ENCODE results near the gene ABRAXAS1.

Gene ABRAXAS1

DNA sequence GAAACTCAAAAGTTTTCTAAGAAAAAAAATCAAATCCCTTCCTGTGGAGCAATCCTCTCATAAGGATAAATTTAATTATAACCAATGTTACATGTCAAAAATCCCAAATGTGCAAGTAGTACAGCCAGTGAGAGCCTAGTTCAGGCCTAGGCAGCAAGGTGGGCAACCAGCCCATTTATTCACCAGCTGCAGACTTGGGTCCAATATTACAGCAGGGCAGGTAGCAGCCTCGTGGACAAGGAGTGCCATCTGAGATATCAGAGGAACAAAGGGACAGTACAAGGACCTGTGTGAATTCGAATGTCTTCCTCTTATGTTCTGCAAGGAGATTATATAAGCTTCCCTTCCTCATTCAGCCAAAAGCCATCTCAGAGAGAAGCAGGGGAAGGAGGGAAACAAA, 35.9 kb downstream of the ABRAXAS1 start:
- no peak for DNase-seq

DNA sequence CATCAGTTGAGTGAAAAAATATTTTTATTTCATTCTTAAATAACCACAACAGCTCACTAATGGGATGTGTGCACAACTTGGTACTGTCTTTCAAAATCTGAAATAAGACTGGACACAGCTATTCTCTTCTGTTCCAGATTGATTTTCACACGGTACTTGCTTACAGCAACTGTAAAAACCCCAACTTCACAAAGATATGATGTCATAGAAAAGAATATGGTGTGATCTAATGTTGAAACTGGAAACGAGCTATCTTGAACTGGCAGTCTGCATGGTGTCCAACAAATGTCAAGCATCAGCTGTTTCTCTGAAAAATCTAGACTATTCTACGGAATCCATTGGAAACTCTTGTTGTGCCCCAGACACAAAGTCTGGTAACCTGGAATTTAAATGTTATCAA, 44.0 kb downstream of the ABRAXAS1 start:
- no peak for DNase-seq

DNA sequence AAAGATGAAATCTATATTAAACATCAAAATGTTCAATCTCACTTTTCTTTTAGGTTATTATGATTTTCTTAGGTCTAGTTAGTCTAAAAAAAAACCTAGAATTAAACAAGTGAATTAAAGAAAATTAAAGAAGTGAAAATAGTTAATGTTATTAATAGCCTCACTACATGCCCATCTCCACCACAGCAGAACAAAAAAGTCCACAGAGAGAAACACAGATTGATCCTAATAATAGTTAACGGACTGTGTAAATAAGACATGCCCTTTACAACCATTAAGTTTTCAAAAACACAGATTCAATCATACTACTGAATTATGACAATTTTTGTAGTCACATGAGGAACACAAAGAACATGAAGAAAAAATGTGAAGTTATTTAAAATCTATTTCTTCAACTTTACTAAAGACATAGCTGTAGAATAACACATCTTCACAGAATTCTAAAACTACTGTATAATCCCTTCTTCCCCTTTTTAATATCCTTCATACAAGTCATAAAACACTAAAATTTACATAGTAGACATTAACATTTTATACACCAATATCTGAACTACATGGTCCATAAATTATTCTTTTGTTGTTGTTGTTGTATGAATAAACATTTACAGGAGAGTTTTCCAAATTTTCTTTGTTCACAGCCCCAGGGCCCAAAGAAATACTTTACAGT, 44.6 kb downstream of the ABRAXAS1 start:
- DNase-seq, result no peak

DNA sequence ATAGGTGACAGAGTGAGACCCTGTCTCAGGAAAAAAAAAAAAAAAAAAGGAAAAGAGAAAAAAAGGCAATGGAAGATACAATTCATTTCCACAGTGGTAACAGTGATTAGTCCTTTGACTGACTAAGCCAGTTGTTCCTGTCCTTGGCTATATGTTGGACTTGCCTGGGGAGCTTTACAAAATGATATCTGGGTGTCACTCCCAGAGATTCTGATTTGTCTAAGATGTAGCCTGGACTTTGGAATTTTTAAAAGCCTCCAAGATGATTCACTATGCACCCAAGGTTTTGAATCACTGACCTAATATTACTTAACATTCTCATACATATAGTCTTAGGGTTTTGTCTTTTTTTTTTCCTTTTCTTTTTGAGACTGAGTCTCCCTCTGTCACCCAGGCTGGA, 46.2 kb downstream of the ABRAXAS1 start:
- DNase-seq, result no peak

DNA sequence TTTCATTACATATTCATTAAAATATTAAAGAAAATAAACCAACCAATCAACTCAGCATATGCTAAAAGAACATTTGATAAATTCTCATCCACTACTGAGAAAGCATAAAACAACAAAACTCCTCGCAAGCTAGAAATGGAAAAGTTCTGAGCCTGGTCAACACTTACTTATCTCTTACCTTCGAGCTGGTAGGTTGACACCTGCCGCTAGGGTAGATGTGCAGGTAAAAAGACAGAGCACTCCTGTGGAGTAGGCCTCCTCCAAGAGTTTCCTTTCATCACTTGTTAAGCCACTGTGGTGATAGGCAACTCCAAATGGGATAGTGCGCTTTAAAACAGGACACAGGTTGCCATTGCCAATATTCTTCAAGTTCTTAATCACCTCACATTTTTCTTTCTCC, 48.2 kb downstream of the ABRAXAS1 start:
- no peak for DNase-seq

DNA sequence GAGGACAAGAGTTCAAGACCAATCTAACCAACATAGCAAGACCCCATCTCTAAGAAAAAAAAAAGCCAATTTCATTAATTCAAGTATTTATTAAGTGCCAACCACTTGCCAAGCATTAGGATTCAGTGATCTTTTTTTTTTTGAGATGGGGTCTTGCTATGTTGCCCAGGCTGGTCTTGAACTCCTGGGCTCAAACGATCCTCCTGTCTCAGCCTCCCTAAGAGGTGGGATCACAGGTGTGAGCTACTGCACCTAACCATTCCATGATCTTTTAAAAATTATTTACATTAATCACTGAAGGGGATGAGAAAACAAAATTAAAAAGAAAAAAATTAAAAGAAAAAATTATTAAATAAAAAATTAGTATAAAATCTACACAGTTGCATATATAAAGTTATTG, 53.7 kb downstream of the ABRAXAS1 start:
- DNase-seq, result no peak

DNA sequence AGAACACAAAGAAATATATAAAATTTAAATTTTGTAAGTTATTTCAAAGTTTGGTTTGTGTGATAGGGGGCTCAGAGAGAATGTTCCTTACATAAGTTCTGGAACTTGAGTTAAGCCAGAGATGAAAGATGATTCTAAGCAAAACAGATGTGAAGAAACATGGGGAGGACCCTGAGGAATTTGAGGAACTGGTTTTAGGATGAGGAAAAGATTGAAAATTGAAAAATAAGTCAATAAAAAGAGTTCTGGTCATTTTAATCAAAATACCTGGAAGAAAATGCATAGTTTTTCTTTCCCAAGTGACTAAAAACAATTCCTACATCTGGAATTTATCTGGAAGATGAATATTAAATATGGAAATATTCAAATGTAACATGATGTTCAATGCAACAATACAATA, 66.7 kb downstream of the ABRAXAS1 start:
- DNase-seq, result no peak

DNA sequence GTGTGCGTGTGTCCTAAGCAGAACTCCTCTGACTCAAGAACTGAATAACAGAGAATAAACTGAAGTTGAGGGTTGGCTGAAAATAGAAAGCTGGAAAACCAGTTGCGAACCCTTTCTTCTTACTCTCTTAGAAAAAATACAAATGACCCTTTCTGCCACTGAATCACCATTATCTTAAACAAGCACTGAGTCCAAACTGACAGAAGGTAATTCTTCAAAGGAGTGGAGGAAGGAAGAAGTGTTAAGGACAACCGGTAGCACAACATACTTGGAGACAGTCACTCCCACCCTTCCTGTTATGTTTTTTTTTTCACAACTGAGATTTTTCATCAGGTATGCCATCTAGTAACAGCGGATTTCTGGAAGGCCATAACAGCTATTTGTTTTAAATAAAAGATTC, 67.3 kb downstream of the ABRAXAS1 start:
- DNase-seq, result no peak

DNA sequence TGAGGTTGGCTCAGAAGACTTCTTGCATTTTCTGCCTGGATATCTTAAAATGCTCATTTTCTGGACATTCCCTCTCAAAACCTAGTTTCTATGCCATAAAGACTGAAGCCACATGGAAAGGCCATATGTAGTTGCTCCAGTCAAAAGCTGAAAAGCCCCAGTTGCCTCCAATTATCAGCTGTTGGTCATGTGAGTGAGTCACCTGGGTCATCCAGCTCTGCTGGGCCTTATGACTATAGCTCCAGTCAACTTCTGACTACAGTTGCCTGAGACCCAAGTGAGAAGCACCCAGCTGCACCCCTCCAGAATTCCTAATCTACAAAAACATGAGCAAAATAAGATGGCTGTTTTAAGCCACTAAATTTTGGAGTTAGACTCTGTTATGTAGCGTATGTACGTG, 71.2 kb downstream of the ABRAXAS1 start:
- DNase-seq, result no peak
